Liver (tissue), 9 donors: ENCODE data around the gene DCTN3. TPM values are rescaled to one million over a fixed set of nuclear protein-coding genes. Genes with fewer than 3 reads are reported as not detected.

Experiments used
- DNase-seq: peaks from one replicate; pipeline ENCODE4 v3.0.0-alpha.2; 2017; ENCODE audit warnings: low spot score
- H3K27ac ChIP-seq, 2 donors: one replicate each; pipeline ENCODE4 v1.7.0; 2013; ENCODE audit warnings: inconsistent platforms in 2 of 2, low read length in 2 of 2, control low read depth in 1 of 2, low read depth in 1 of 2, mild to moderate bottlenecking in 1 of 2
- H3K27me3 ChIP-seq, 4 donors: one replicate each; pipeline versions ENCODE4 v1.6.1 to v1.7.0; 2013; ENCODE audit warnings: low read length in 3 of 4, inconsistent platforms in 1 of 4, mild to moderate bottlenecking in 1 of 4, moderate library complexity in 1 of 4; ENCODE audit not compliant: control insufficient read depth in 4 of 4, insufficient read depth in 4 of 4
- H3K36me3 ChIP-seq, 4 donors: one replicate each; pipeline versions ENCODE4 v1.6.1 to v1.7.0; 2013; ENCODE audit warnings: low read length in 3 of 4, mild to moderate bottlenecking in 3 of 4, low read depth in 1 of 4, moderate library complexity in 1 of 4; ENCODE audit not compliant: control insufficient read depth in 4 of 4, insufficient read depth in 3 of 4
- H3K4me1 ChIP-seq, 4 donors: one replicate each; pipeline versions ENCODE4 v1.6.1 to v1.7.0; 2013; ENCODE audit warnings: low read length in 3 of 4, mild to moderate bottlenecking in 3 of 4, moderate library complexity in 1 of 4; ENCODE audit not compliant: control insufficient read depth in 4 of 4, insufficient read depth in 4 of 4
- H3K4me3 ChIP-seq, 3 donors: one replicate each; pipeline versions ENCODE4 v1.6.1 to v1.7.0; 2013; ENCODE audit warnings: low read length in 3 of 3, control low read depth in 1 of 3, low read depth in 1 of 3, mild to moderate bottlenecking in 1 of 3
- H3K9ac ChIP-seq, 2 donors: one replicate each; pipeline ENCODE4 v1.7.0; 2013; ENCODE audit warnings: low read length in 2 of 2, mild to moderate bottlenecking in 2 of 2, moderate library complexity in 2 of 2, control low read depth in 1 of 2, low read depth in 1 of 2
- H3K9me3 ChIP-seq, 4 donors: one replicate each; pipeline versions ENCODE4 v1.6.1 to v1.7.0; 2013; ENCODE audit warnings: low read length in 3 of 4; ENCODE audit not compliant: control insufficient read depth in 4 of 4
- EGR1 ChIP-seq, 2 donors: IDR thresholded peaks; 2 replicates each; pipeline ENCODE4 v1.6.1; 2016 to 2018; ENCODE audit warnings: antibody characterized with exemption in 2 of 2, low read depth in 2 of 2
- FOXA1 ChIP-seq: IDR thresholded peaks from 2 replicates; pipeline ENCODE4 v1.6.1; 2016; ENCODE audit warnings: antibody characterized with exemption
- JUND ChIP-seq, 2 donors: IDR thresholded peaks; 2 replicates each; pipeline ENCODE4 v1.6.1; 2016; ENCODE audit warnings: antibody characterized with exemption in 2 of 2
- RXRA ChIP-seq, 2 donors: IDR thresholded peaks; 2 replicates each; pipeline ENCODE4 v1.6.1; 2017 to 2018; ENCODE audit warnings: antibody characterized with exemption in 2 of 2, mild to moderate bottlenecking in 1 of 2
- SP1 ChIP-seq: IDR thresholded peaks from 2 replicates; pipeline ENCODE4 v1.6.1; 2018; ENCODE audit warnings: antibody characterized with exemption, mild to moderate bottlenecking
- YY1 ChIP-seq: IDR thresholded peaks from 2 replicates; pipeline ENCODE4 v1.6.1; 2016; ENCODE audit warnings: antibody characterized with exemption, mild to moderate bottlenecking
- ZBTB33 ChIP-seq: IDR thresholded peaks from 2 replicates; pipeline ENCODE4 v1.6.1; 2016; ENCODE audit warnings: antibody characterized with exemption
- WGBS: extraction: QIAGEN DNeasy Blood & Tissue Kit; methylation state at CpG from one replicate; pipeline ENCODE4 v1.1.7; 2013; 5-methylcytosine and 5-hydroxymethylcytosine counted together
- polyA plus RNA-seq, 2 donors: library from polyadenylated mRNA; stranded (reverse) in 1 of 2; unstranded in 1 of 2; fragments of 200-250 nt in 1 of 2; fragments of >200 nt in 1 of 2; fragmentation: Nextera tagmentation in 1 of 2; extraction: Ambion mirVana in 1 of 2; gene quantifications; one replicate each; pipeline versions ENCODE4 v1.2.1 to v1.2.3, GENCODE V29; 2013 to 2015
- total RNA-seq, 2 donors: library from RNA; depleted of rRNA; stranded (reverse); fragments of >200 nt; gene quantifications; one replicate each; pipeline ENCODE4 v1.2.3, GENCODE V29; 2014
- TF ChIP-seq, protein P1 (sequence below): IDR thresholded peaks from 2 replicates; pipeline ENCODE4 v1.6.1; 2016; ENCODE audit warnings: antibody characterized with exemption
- TF ChIP-seq, protein P2 (sequence below): IDR thresholded peaks from 2 replicates; pipeline ENCODE4 v1.6.1; 2016; ENCODE audit warnings: antibody characterized with exemption
- TF ChIP-seq, protein P3 (sequence below): IDR thresholded peaks from 2 replicates; pipeline ENCODE4 v1.6.1; 2016; ENCODE audit warnings: antibody characterized with exemption, mild to moderate bottlenecking
- donor health status: healthy.
- donor health status: healthy.
- donor health status: healthy.
- donor health status: healthy.
- donor health status: healthy.

DCTN3 gene
- total and polyA plus RNA-seq, 4 donors = 24.9 to 51.9 (median 46.7) TPM

DNA sequence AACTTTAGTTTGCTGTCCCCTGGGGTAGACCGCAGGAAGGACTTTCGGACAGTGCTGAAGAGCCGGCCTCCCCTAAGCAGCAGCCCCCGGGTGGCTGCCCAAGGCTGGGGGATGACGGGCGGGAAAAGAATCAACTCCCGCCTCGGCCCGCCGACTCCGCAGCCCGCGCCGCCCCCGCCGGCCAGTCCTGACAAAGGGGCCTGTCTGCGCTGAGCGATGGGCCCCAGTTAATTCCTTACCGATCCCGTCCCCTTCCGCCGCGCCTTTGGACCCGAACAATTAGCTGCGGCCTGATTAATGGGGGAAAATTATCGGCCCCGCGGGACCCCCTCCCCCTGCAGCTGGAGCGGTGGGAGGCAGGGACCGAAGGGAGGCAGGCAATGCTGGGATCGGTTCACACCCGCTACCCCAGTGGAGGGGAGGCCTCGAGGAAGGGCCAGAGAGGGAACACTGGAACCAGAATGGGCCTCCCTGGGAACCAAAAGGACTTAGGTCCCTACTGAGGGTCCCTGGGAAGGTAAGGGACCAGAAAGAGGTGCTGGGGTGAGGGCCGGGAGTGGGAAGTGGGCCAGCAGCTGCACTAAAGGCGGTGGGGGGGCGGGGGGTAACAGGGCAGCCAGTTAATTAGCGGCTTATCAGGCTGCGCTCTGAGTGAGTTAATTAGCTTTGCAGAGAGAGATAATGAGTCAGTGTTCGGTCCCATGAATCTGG lies 4.3 kb upstream of the DCTN3 start:
- 64% methylated on average over 39 of the region's 39 CpGs for WGBS
- Histone ChIP-seq H3K9ac (no peak overlapping the region), H3K4me3 (no peak overlapping the region), H3K9me3 (no peaks in the 10 kb centered on the region), H3K27ac (no peak overlapping the region), H3K27me3 (no peaks in the 10 kb centered on the region), H3K4me1 (peaks cover 3 to 22% (median 18%) of the 10 kb centered on the region in 4 donors), H3K36me3 (no peaks in the 10 kb centered on the region)
- DNase-seq = no peak
- TF ChIP-seq YY1 (no peak), EGR1 (IDR thresholded peaks at IDR 0.05; ENCODE audit: low read depth in 2 of 2) (no peak), JUND (IDR thresholded peaks at IDR 0.05) (no peak)

- no peaks in the 10 kb centered on the region for H3K36me3 ChIP-seq
- peaks cover under 1 to 21% (median 17%) of the 10 kb centered on the region in 4 donors for H3K4me1 ChIP-seq
- TF ChIP-seq RXRA (IDR thresholded peaks at IDR 0.05) (no peak), SP1 (no peak), YY1 (no peak), ZBTB33 (no peak), FOXA1 (no peak)
- TF ChIP-seq, protein P1, sequence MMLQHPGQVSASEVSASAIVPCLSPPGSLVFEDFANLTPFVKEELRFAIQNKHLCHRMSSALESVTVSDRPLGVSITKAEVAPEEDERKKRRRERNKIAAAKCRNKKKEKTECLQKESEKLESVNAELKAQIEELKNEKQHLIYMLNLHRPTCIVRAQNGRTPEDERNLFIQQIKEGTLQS = no peak
- TF ChIP-seq, protein P2, sequence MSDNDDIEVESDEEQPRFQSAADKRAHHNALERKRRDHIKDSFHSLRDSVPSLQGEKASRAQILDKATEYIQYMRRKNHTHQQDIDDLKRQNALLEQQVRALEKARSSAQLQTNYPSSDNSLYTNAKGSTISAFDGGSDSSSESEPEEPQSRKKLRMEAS = no peak
- TF ChIP-seq, protein P3, sequence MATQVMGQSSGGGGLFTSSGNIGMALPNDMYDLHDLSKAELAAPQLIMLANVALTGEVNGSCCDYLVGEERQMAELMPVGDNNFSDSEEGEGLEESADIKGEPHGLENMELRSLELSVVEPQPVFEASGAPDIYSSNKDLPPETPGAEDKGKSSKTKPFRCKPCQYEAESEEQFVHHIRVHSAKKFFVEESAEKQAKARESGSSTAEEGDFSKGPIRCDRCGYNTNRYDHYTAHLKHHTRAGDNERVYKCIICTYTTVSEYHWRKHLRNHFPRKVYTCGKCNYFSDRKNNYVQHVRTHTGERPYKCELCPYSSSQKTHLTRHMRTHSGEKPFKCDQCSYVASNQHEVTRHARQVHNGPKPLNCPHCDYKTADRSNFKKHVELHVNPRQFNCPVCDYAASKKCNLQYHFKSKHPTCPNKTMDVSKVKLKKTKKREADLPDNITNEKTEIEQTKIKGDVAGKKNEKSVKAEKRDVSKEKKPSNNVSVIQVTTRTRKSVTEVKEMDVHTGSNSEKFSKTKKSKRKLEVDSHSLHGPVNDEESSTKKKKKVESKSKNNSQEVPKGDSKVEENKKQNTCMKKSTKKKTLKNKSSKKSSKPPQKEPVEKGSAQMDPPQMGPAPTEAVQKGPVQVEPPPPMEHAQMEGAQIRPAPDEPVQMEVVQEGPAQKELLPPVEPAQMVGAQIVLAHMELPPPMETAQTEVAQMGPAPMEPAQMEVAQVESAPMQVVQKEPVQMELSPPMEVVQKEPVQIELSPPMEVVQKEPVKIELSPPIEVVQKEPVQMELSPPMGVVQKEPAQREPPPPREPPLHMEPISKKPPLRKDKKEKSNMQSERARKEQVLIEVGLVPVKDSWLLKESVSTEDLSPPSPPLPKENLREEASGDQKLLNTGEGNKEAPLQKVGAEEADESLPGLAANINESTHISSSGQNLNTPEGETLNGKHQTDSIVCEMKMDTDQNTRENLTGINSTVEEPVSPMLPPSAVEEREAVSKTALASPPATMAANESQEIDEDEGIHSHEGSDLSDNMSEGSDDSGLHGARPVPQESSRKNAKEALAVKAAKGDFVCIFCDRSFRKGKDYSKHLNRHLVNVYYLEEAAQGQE = no peak
- no peak overlapping the region for H3K4me3 ChIP-seq
- no peaks in the 10 kb centered on the region for H3K9me3 ChIP-seq
- 59% methylated on average over 63 of the region's 63 CpGs for WGBS
- DNase-seq = no peak
- no peaks in the 10 kb centered on the region for H3K27me3 ChIP-seq
- no peak overlapping the region for H3K27ac ChIP-seq
- H3K9ac ChIP-seq = no peak overlapping the region
Observed at GRCh38 chr9:34623374-34624235, 3.3 kb upstream of the DCTN3 start.
